ENCODE measurements around the gene HEXD. TPM values are rescaled to one million over a fixed set of nuclear protein-coding genes. Genes with fewer than 3 reads are reported as not detected.
A peak's percentile ranks its signal among the peaks of the same experiment; 100 is the strongest.

HEXD gene
- total RNA-seq, 1 donor from 2014 or later, result 21.9 TPM

GRCh38 chr17:82412535-82413520 is 5.3 kb upstream of the HEXD start:
- peaks cover 4% of the 10 kb centered on the region for H3K36me3 Mint-ChIP-seq (ENCODE audit: unreplicated experiment)
- DNase-seq (ENCODE audit: extremely low spot score, unreplicated experiment), result no peak
- no peak overlapping the region for H3K4me3 Mint-ChIP-seq (ENCODE audit: unreplicated experiment)

DNA sequence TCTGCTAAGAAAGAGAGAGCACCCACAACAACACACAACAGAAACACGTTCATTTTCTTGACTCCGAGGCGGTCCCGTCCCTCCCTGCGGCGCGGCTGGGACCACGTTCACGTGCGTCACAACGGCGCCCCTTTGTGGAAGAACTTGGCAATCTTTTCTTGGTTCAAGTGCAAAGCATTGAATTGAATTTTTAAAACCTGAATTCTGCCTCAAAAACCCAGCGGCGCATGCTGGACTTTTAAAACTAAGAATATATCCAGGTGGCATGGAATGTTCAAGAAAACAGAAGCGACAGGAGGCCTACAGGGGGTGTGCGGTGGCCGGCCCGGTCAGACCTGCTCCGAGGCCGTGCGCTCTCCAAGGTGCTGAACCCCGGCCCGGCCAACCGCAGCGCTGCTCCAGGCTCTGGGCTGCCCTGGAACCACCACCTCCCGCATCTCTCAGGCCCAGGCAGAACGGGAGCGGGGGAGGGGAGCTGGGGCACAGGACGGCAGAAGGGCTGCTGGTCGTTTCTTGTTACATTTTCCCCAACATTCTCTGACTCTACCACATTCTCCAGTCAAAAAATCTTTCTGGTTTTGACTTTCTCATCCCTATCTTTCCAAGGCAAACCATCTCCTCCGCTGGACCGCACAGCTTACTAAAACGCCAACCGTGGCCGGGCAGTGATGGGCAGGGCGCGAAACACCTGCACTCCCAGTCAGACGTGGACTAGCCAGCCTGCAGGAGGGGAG is 3.4 kb upstream of the HEXD start:
- no peaks in the 10 kb centered on the region for H3K27me3 Mint-ChIP-seq (ENCODE audit: unreplicated experiment)
- peaks cover 21% of the 10 kb centered on the region for H3K4me1 Mint-ChIP-seq (ENCODE audit: unreplicated experiment)
- no peak overlapping the region for H3K27ac Mint-ChIP-seq (ENCODE audit: unreplicated experiment)
- peak; percentile 91 for TF ChIP-seq CTCF (IDR thresholded peaks at IDR 0.05)
- H3K36me3 Mint-ChIP-seq (ENCODE audit: unreplicated experiment), result no peaks in the 10 kb centered on the region
- peak; percentile 92 for DNase-seq (ENCODE audit: extremely low spot score, unreplicated experiment)
- no peak overlapping the region for H3K4me3 Mint-ChIP-seq (ENCODE audit: unreplicated experiment)
- H3K9me3 Mint-ChIP-seq (ENCODE audit: unreplicated experiment), result no peaks in the 10 kb centered on the region

More at GRCh38 chr17:82412535-82413520, 5.3 kb upstream of the HEXD start:
- TF ChIP-seq CTCF (IDR thresholded peaks at IDR 0.05), result no peak
- Mint-ChIP-seq H3K4me1 (ENCODE audit: unreplicated experiment) (peaks cover 20% of the 10 kb centered on the region), H3K9me3 (ENCODE audit: unreplicated experiment) (no peaks in the 10 kb centered on the region), H3K27me3 (ENCODE audit: unreplicated experiment) (no peaks in the 10 kb centered on the region), H3K27ac (ENCODE audit: unreplicated experiment) (no peak overlapping the region)

DNA sequence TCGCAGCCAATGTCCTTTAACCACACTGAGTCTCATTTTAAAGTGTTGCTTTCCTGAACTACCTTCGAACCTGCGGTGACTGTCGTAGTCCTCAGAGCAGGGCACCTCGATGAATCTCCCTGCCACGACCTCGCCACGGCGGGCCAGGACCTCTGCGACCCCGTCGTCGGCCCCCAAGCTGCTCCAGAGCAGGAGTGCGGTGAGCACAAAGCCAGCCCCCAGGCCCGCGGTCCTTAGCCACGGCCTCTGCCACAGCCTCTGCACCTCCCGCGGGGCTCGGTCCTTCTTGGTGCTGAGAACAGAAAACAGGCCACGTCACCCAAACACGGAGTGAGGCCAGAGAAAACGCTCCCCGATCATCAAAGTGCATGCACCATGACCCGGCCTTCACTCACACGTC is 2.8 kb upstream of the HEXD start:
- Mint-ChIP-seq H3K27ac (ENCODE audit: unreplicated experiment) (no peak overlapping the region), H3K4me3 (ENCODE audit: unreplicated experiment) (no peak overlapping the region)

DNA sequence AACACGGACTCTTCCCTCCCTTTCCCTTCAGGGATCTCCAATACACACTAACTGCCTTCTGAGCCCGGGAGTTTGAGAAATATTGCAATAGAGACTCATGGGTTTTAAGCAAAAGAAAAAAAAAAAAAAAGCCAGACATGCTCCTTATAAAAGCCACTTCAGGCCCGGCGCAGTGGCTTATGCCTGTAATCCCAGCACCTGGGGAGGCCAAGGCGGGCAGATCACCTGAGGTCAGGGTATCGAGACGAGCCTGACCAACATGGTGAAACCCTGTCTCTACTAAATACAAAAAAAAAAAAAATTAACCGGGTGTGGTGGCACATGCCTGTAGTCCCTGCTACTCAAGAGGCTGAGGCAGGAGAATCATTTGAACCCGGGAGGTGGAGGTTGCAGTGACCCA is 2.4 kb upstream of the HEXD start:
- DNase-seq (ENCODE audit: extremely low spot score, unreplicated experiment), result no peak
- peaks cover 2% of the 10 kb centered on the region for H3K36me3 Mint-ChIP-seq (ENCODE audit: unreplicated experiment)
- H3K4me3 Mint-ChIP-seq (ENCODE audit: unreplicated experiment), result no peak overlapping the region
- no peak overlapping the region for H3K27ac Mint-ChIP-seq (ENCODE audit: unreplicated experiment)
- no peaks in the 10 kb centered on the region for H3K9me3 Mint-ChIP-seq (ENCODE audit: unreplicated experiment)
- no peaks in the 10 kb centered on the region for H3K27me3 Mint-ChIP-seq (ENCODE audit: unreplicated experiment)
- no peak for TF ChIP-seq CTCF (IDR thresholded peaks at IDR 0.05)
- peaks cover 21% of the 10 kb centered on the region for H3K4me1 Mint-ChIP-seq (ENCODE audit: unreplicated experiment)

More for the DNA sequence above, 2.8 kb upstream of the HEXD start:
- Mint-ChIP-seq H3K4me1 (ENCODE audit: unreplicated experiment) (peaks cover 21% of the 10 kb centered on the region), H3K36me3 (ENCODE audit: unreplicated experiment) (peaks cover 2% of the 10 kb centered on the region), H3K9me3 (ENCODE audit: unreplicated experiment) (no peaks in the 10 kb centered on the region), H3K27me3 (ENCODE audit: unreplicated experiment) (no peaks in the 10 kb centered on the region)
- DNase-seq (ENCODE audit: extremely low spot score, unreplicated experiment), result no peak
- TF ChIP-seq CTCF (IDR thresholded peaks at IDR 0.05), result no peak

GRCh38 chr17:82416264-82416663 is 1.9 kb upstream of the HEXD start:
- Mint-ChIP-seq H3K27ac (ENCODE audit: unreplicated experiment) (no peak overlapping the region), H3K9me3 (ENCODE audit: unreplicated experiment) (no peaks in the 10 kb centered on the region), H3K27me3 (ENCODE audit: unreplicated experiment) (no peaks in the 10 kb centered on the region), H3K4me1 (ENCODE audit: unreplicated experiment) (peaks cover 21% of the 10 kb centered on the region), H3K4me3 (ENCODE audit: unreplicated experiment) (no peak overlapping the region), H3K36me3 (ENCODE audit: unreplicated experiment) (peaks cover 7% of the 10 kb centered on the region)
- DNase-seq (ENCODE audit: extremely low spot score, unreplicated experiment), result no peak
- no peak for TF ChIP-seq CTCF (IDR thresholded peaks at IDR 0.05)

All from osteocyte (in vitro differentiated cells).